ENCODE data around the gene CIDEA. TPM values are rescaled to one million over a fixed set of nuclear protein-coding genes. Genes with fewer than 3 reads are reported as not detected.
A peak's percentile ranks its signal among the peaks of the same experiment; 100 is the strongest.

CIDEA gene
- polyA plus RNA-seq, 3 donors = not detected

- peak; percentile 68 to 82 (median 82) for DNase-seq (ENCODE audit: low read depth in 3 of 3, low spot score in 2 of 3)
These were observed 17.4 kb downstream of the CIDEA start for GRCh38 chr18:12271376-12272235.

- no peak for DNase-seq (ENCODE audit: low read depth in 3 of 3, low spot score in 2 of 3)
These were observed 20.6 kb downstream of the CIDEA start for GRCh38 chr18:12274793-12275192.

GRCh38 chr18:12276736-12277554, 22.8 kb downstream of the CIDEA start:
- no peak for DNase-seq (ENCODE audit: low read depth in 3 of 3, low spot score in 2 of 3)

- no peak for DNase-seq (ENCODE audit: low read depth in 3 of 3, low spot score in 2 of 3)
These were observed 24.1 kb downstream of the CIDEA start for GRCh38 chr18:12278215-12278671.

- DNase-seq (ENCODE audit: low read depth in 3 of 3, low spot score in 2 of 3) = no peak
These were observed 24.9 kb downstream of the CIDEA start for GRCh38 chr18:12278741-12279682.

GRCh38 chr18:12279781-12280531, 25.8 kb downstream of the CIDEA start:
- DNase-seq (ENCODE audit: low read depth in 3 of 3, low spot score in 2 of 3) = no peak

GRCh38 chr18:12281861-12282260, 27.7 kb downstream of the CIDEA start:
- DNase-seq (ENCODE audit: low read depth in 3 of 3, low spot score in 2 of 3) = no peak

- no peak for DNase-seq (ENCODE audit: low read depth in 3 of 3, low spot score in 2 of 3)
These were observed 28.4 kb downstream of the CIDEA start for GRCh38 chr18:12282442-12283039.

- DNase-seq (ENCODE audit: low read depth in 3 of 3, low spot score in 2 of 3) = no peak
These were observed 29.1 kb downstream of the CIDEA start for GRCh38 chr18:12283256-12283655.

GRCh38 chr18:12283666-12284065, 29.5 kb downstream of the CIDEA start:
- no peak for DNase-seq (ENCODE audit: low read depth in 3 of 3, low spot score in 2 of 3)

- DNase-seq (ENCODE audit: low read depth in 3 of 3, low spot score in 2 of 3) = no peak
These were observed 33.0 kb downstream of the CIDEA start for GRCh38 chr18:12287131-12287681.

- DNase-seq (ENCODE audit: low read depth in 3 of 3, low spot score in 2 of 3) = no peak
These were observed 33.7 kb downstream of the CIDEA start for GRCh38 chr18:12287684-12288402.

- no peak for DNase-seq (ENCODE audit: low read depth in 3 of 3, low spot score in 2 of 3)
These were observed 34.2 kb downstream of the CIDEA start for GRCh38 chr18:12288403-12288755.

- DNase-seq (ENCODE audit: low read depth in 3 of 3, low spot score in 2 of 3) = no peak
These were observed 35.9 kb downstream of the CIDEA start for GRCh38 chr18:12290086-12290485.

- no peak for DNase-seq (ENCODE audit: low read depth in 3 of 3, low spot score in 2 of 3)
These were observed 37.0 kb downstream of the CIDEA start for GRCh38 chr18:12291161-12291560.

GRCh38 chr18:12291690-12292089, 37.5 kb downstream of the CIDEA start:
- no peak for DNase-seq (ENCODE audit: low read depth in 3 of 3, low spot score in 2 of 3)

- DNase-seq (ENCODE audit: low read depth in 3 of 3, low spot score in 2 of 3) = no peak
These were observed 39.7 kb downstream of the CIDEA start for GRCh38 chr18:12293831-12294230.

- DNase-seq (ENCODE audit: low read depth in 3 of 3, low spot score in 2 of 3) = no peak
These were observed 41.4 kb downstream of the CIDEA start for GRCh38 chr18:12295389-12296086.
